Heart right ventricle (tissue), 16 donors: ENCODE results near the gene ATXN1. TPM values are rescaled to one million over a fixed set of nuclear protein-coding genes. Genes with fewer than 3 reads are reported as not detected.
A peak's percentile ranks its signal among the peaks of the same experiment; 100 is the strongest.

Experiments
- ATAC-seq, 8 donors: fragments of 200-7000 bp; cut with Tn5 transposase; one replicate each; pipeline ENCODE4 v1.9.1; 2020; ENCODE audit warnings: mild to moderate bottlenecking in 8 of 8, moderate library complexity in 8 of 8, moderate number of reproducible peaks in 1 of 8
- DNase-seq, 2 donors: peaks; one replicate each; pipeline ENCODE4 v3.0.0-alpha.2; 2020
- H3K27ac ChIP-seq, 10 donors: fragments of 200-600 bp; sonication (generic) in 2 of 10; one replicate each; pipeline versions ENCODE4 v1.5.0 to v1.8.0; 2020 to 2022; ENCODE audit warnings: mild to moderate bottlenecking in 3 of 10
- H3K27me3 ChIP-seq, 7 donors: fragments of 200-600 bp; one replicate each; pipeline ENCODE4 v1.8.0; 2021 to 2022; ENCODE audit warnings: mild to moderate bottlenecking in 2 of 7
- H3K36me3 ChIP-seq, 9 donors: fragments of 200-600 bp; sonication (generic) in 1 of 9; one replicate each; pipeline versions ENCODE4 v1.5.0 to v1.8.0; 2020 to 2022; ENCODE audit warnings: mild to moderate bottlenecking in 2 of 9
- H3K4me1 ChIP-seq, 9 donors: fragments of 200-600 bp; sonication (generic) in 1 of 9; one replicate each; pipeline versions ENCODE4 v1.5.0 to v1.8.0; 2020 to 2022; ENCODE audit warnings: mild to moderate bottlenecking in 4 of 9
- H3K4me3 ChIP-seq, 10 donors: fragments of 200-600 bp; sonication (generic) in 2 of 10; one replicate each; pipeline versions ENCODE4 v1.5.0 to v1.8.0; 2020 to 2022; ENCODE audit warnings: mild to moderate bottlenecking in 7 of 10, moderate library complexity in 2 of 10
- H3K9me3 ChIP-seq, 11 donors: fragments of 200-600 bp in 10 of 11; sonication (generic) in 2 of 11; one replicate each; pipeline versions ENCODE4 v1.5.0 to v1.8.0; 2013 to 2022; ENCODE audit warnings: mild to moderate bottlenecking in 2 of 11, control low read depth in 1 of 11, moderate library complexity in 1 of 11
- CTCF ChIP-seq, 9 donors: fragments of 200-600 bp; sonication (generic) in 2 of 9; IDR thresholded peaks; one replicate each; pipeline versions ENCODE4 v1.5.0 to v1.8.0; 2021 to 2022; ENCODE audit warnings: antibody characterized with exemption in 9 of 9, mild to moderate bottlenecking in 5 of 9, moderate library complexity in 1 of 9
- WGBS, 2 donors: extraction: QIAGEN DNeasy Blood & Tissue Kit; methylation state at CpG; one replicate each; pipeline ENCODE4 v1.1.7; 2013; ENCODE audit warnings: inconsistent platforms in 1 of 2; 5-methylcytosine and 5-hydroxymethylcytosine counted together
- intact Hi-C, 10 donors: fragments of 100-400 bp; cut with DNase I; formaldehyde crosslinking; loops; one replicate each; pipeline versions ENCODE4 v1.11.1 to v1.14.2; 2022
- polyA plus RNA-seq, 2 donors: library from polyadenylated mRNA; stranded (reverse); fragments of 200-250 nt; gene quantifications; one replicate each; pipeline ENCODE4 v1.2.3, GENCODE V29; 2013
- total RNA-seq, 10 donors: library from RNA; stranded (reverse); fragmentation: NEBNext Ultra II Directional in 3 of 10; extraction: Animal tissue kit (Norgen Biotek cat#: 25700) in 3 of 10; gene quantifications; one replicate each; pipeline versions ENCODE4 v1.2.1 to v1.2.4, GENCODE V29; 2021 to 2023
- donor health status: Arrhythmogenic right ventricular cardiomyopathy.
- donor health status: ischemic (EF 13 %, LVEDD 7.1; RV severe dilation, severe dysfunction).
- donor health status: healthy with polysubstance abuse.
- donor health status: DM: no; HTN: yes; CAD: no.
- donor health status: DM: no; HTN: no; CAD: no.
- donor health status: ischemic (EF 25% LVEDD 6.9; RV normal size, moderate dysfunction).
- donor health status: ischemic (EF 25% LVEDD 5.7; RV mildly dilated, moderate dysfunction).
- donor health status: healthy.
- donor health status: DM: yes; HTN: yes; CAD: no.
- donor health status: Ischemic cardiomyopathy.
- donor health status: ischemic (EF 35%, LVEDD 5.7; RV mildly dilated, moderate dysfunction).
- donor health status: nonischemic (EF 11% LVEDD 7.7; RV severe dilation, severe dysfunction).
- donor health status: DM: yes; HTN: yes; CAD: no.
- donor health status: PGD.
- donor health status: ischemic (EF 29% LVEDD 5.4; RV normal size, mild dysfunction).
- donor health status: nonischemic (EF 23%, LVEDD 6.1; RV moderate dilation, normal function).

The ATXN1 gene
- total and polyA plus RNA-seq, 12 donors = 4.1 to 46.5 (median 40.3) TPM

- H3K27ac ChIP-seq = peak overlapping the region; percentile 41 to 92 (median 80)
- intact Hi-C loops = loop anchor here in 5 of 10 donors (5.0 to 10.0 kb wide), 3 partner anchors 213 to 220 kb away; partner anchors contain the start of gene ATXN1 (in 4 of the 5)
- peaks cover 9 to 49% (median 31%) of the 10 kb centered on the region in 9 donors for H3K4me1 ChIP-seq
- no peaks in the 10 kb centered on the region for H3K36me3 ChIP-seq
- H3K27me3 ChIP-seq = no peaks in the 10 kb centered on the region
- H3K4me3 ChIP-seq = peak overlapping the region in 4 of 10 donors; percentile 0 to 20 (median 11)
- 61 to 66% methylated on average over 7 of the region's 7 CpGs for WGBS, 2 donors
- no peaks in the 10 kb centered on the region for H3K9me3 ChIP-seq
- TF ChIP-seq CTCF (IDR thresholded peaks at IDR 0.05) = peak in 1 of 9 donors; percentile 2
- peak in 6 of 8 donors; percentile 1 to 48 (median 31) for ATAC-seq
- peak in 1 of 2 donors; percentile 19 for DNase-seq
These were observed 216.7 kb downstream of the ATXN1 start for GRCh38 chr6:16544521-16544920.

- Histone ChIP-seq H3K9me3 (no peaks in the 10 kb centered on the region), H3K4me1 (peaks cover 9 to 49% (median 31%) of the 10 kb centered on the region in 9 donors), H3K4me3 (peak overlapping the region in 4 of 10 donors; percentile 0 to 20 (median 11)), H3K27me3 (no peaks in the 10 kb centered on the region), H3K27ac (peak overlapping the region; percentile 41 to 92 (median 80)), H3K36me3 (no peaks in the 10 kb centered on the region)
- TF ChIP-seq CTCF (IDR thresholded peaks at IDR 0.05) = no peak
- 14 to 22% methylated on average over 11 of the region's 11 CpGs for WGBS, 2 donors
- ATAC-seq (peak; percentile 87 to 95 (median 92)), DNase-seq (peak; percentile 62 to 85)
- intact Hi-C loops = loop anchor here in 5 of 10 donors (5.0 to 10.0 kb wide), 3 partner anchors 213 to 221 kb away; partner anchors contain the start of gene ATXN1 (in 4 of the 5)
These were observed 217.3 kb downstream of the ATXN1 start for GRCh38 chr6:16544006-16544405.

GRCh38 chr6:16543521-16543920, 217.7 kb downstream of the ATXN1 start:
- no peaks in the 10 kb centered on the region for H3K27me3 ChIP-seq
- DNase-seq = no peak
- no peaks in the 10 kb centered on the region for H3K36me3 ChIP-seq
- H3K4me3 ChIP-seq = peak overlapping the region in 2 of 10 donors; percentile 0 to 20
- peak overlapping the region in 8 of 10 donors; percentile 74 to 92 (median 84) for H3K27ac ChIP-seq
- TF ChIP-seq CTCF (IDR thresholded peaks at IDR 0.05) = no peak
- 63 to 66% methylated on average over 5 of the region's 5 CpGs for WGBS, 2 donors
- intact Hi-C loops = loop anchor here in 5 of 10 donors (5.0 to 10.0 kb wide), 3 partner anchors 214 to 221 kb away; partner anchors contain the start of gene ATXN1 (in 4 of the 5)
- H3K9me3 ChIP-seq = no peaks in the 10 kb centered on the region
- no peak for ATAC-seq
- H3K4me1 ChIP-seq = peaks cover 9 to 49% (median 31%) of the 10 kb centered on the region in 9 donors

GRCh38 chr6:16542070-16542469, 219.2 kb downstream of the ATXN1 start:
- DNase-seq = no peak
- Histone ChIP-seq H3K4me1 (peaks cover 9 to 49% (median 29%) of the 10 kb centered on the region in 9 donors), H3K27ac (peak overlapping the region in 9 of 10 donors; percentile 37 to 74 (median 61)), H3K36me3 (no peaks in the 10 kb centered on the region), H3K4me3 (no peak overlapping the region), H3K27me3 (no peaks in the 10 kb centered on the region), H3K9me3 (no peaks in the 10 kb centered on the region)
- WGBS, 2 donors = 68 to 73% methylated on average over 7 of the region's 7 CpGs
- no peak for ATAC-seq
- no peak for TF ChIP-seq CTCF (IDR thresholded peaks at IDR 0.05)
- intact Hi-C loops = loop anchor here in 5 of 10 donors (5.0 to 10.0 kb wide), 3 partner anchors 215 to 223 kb away; partner anchors contain the start of gene ATXN1 (in 4 of the 5)
